ENCODE data around the gene ADARB2. TPM values are rescaled to one million over a fixed set of nuclear protein-coding genes. Genes with fewer than 3 reads are reported as not detected.
A peak's percentile ranks its signal among the peaks of the same experiment; 100 is the strongest.
"Not testable (repeated sequence)": the region's sequence is repeated elsewhere in the genome, so short reads cannot be mapped to it uniquely, and the experiment has no call there.

The ADARB2 gene
- total and polyA plus RNA-seq, 11 donors, result 0.07 to 1.2 (median 0.28) TPM; not detected in 4

- no peaks in the 10 kb centered on the region for H3K4me1 ChIP-seq
- no peak for TF ChIP-seq POLR2A (IDR thresholded peaks at IDR 0.05)
- TF ChIP-seq, protein P1, sequence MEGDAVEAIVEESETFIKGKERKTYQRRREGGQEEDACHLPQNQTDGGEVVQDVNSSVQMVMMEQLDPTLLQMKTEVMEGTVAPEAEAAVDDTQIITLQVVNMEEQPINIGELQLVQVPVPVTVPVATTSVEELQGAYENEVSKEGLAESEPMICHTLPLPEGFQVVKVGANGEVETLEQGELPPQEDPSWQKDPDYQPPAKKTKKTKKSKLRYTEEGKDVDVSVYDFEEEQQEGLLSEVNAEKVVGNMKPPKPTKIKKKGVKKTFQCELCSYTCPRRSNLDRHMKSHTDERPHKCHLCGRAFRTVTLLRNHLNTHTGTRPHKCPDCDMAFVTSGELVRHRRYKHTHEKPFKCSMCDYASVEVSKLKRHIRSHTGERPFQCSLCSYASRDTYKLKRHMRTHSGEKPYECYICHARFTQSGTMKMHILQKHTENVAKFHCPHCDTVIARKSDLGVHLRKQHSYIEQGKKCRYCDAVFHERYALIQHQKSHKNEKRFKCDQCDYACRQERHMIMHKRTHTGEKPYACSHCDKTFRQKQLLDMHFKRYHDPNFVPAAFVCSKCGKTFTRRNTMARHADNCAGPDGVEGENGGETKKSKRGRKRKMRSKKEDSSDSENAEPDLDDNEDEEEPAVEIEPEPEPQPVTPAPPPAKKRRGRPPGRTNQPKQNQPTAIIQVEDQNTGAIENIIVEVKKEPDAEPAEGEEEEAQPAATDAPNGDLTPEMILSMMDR (IDR thresholded peaks at IDR 0.05), result no peak
- intact Hi-C loops (cut with DNase I), result no loop called here
- no peaks in the 10 kb centered on the region for H3K27me3 ChIP-seq
- peak overlapping the region in 3 of 12 donors; percentile 6 to 31 (median 7) for H3K4me3 ChIP-seq
- ATAC-seq (peak in 2 of 4 donors; percentile 20 to 33), DNase-seq (peak in 2 of 5 donors; percentile 9 to 54)
- no peak overlapping the region for H3K27ac ChIP-seq
- H3K36me3 ChIP-seq, result no peaks in the 10 kb centered on the region
- WGBS, 4 donors, result 81 to 92% (median 84%) methylated on average over 56 to 59 of the region's 59 CpGs
- H3K9me3 ChIP-seq, result no peaks in the 10 kb centered on the region
Observed at GRCh38 chr10:1159131-1160061, 577.9 kb downstream of the ADARB2 start.

DNA sequence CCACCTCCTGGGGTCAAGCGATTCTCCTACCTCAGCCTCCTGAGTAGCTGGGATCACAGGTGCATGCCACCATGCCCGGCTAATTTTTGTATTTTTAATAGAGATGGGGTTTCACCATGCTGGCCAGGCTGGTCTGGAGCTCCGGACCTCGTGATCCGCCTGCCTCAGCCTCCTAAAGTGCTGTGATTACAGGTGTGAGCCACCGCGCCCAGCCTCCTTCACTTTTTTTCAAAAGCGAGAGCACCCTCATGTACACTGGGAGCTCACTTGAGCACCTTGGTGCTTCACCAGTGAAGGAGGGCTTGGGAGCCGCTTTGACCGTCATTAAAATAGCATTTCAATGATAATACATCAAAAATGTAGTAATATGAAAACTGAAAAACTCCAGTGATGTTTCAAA lies 578.8 kb downstream of the ADARB2 start:
- intact Hi-C loops (cut with DNase I); H3K27ac ChIP-seq; H3K27me3 ChIP-seq; H3K9me3 ChIP-seq; H3K36me3 ChIP-seq; ATAC-seq; H3K4me1 ChIP-seq: not testable (repeated sequence)
- 92 to 95% (median 93%) methylated on average over 10 of the region's 10 CpGs for WGBS, 4 donors
- peak in 2 of 5 donors; percentile 3 to 38 for DNase-seq
- peak overlapping the region in 1 of 12 donors; percentile 31 for H3K4me3 ChIP-seq

DNA sequence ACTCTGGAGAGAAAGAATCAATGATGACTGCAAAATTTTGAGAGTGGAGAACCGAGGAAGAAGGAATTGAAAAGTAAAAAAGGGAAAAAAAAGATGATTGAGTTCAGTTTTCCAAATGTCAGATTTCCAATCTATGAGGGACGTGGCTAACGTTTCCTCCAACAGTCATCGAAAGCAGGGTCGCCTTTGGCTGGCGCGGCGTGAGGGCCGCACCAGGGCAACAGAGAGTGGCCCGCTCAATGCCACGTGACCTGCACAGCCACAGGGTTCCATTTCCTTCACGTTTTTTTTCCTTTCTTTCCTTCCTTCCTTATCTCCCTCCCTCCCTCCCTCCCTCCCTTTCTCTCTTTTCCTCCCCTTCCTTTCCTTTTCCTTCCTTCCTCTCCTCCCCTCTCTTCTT lies 579.3 kb downstream of the ADARB2 start:
- no peak overlapping the region for H3K4me3 ChIP-seq
- no peaks in the 10 kb centered on the region for H3K9me3 ChIP-seq
- H3K27ac ChIP-seq, result no peak overlapping the region
- DNase-seq, result no peak
- intact Hi-C loops (cut with DNase I), result no loop called here
- no peaks in the 10 kb centered on the region for H3K27me3 ChIP-seq
- TF ChIP-seq POLR2A (IDR thresholded peaks at IDR 0.05), result no peak
- ATAC-seq, result no peak
- H3K4me1 ChIP-seq, result no peaks in the 10 kb centered on the region
- no peaks in the 10 kb centered on the region for H3K36me3 ChIP-seq
- WGBS, 4 donors, result 78 to 86% (median 83%) methylated on average over 12 of the region's 12 CpGs

- TF ChIP-seq, protein P1 (IDR thresholded peaks at IDR 0.05), result no peak
- no peak for TF ChIP-seq POLR2A (IDR thresholded peaks at IDR 0.05)
- Histone ChIP-seq H3K27me3 (no peaks in the 10 kb centered on the region), H3K9me3 (no peaks in the 10 kb centered on the region), H3K36me3 (no peaks in the 10 kb centered on the region), H3K4me3 (no peak overlapping the region), H3K4me1 (no peaks in the 10 kb centered on the region), H3K27ac (no peak overlapping the region)
- ATAC-seq, result no peak
- intact Hi-C loops (cut with DNase I), result no loop called here
- DNase-seq, result peak in 1 of 5 donors; percentile 8
- 81 to 83% (median 82%) methylated on average over 4 of the region's 4 CpGs for WGBS, 4 donors
Observed at GRCh38 chr10:1157615-1157933, 579.8 kb downstream of the ADARB2 start.

GRCh38 chr10:1156921-1157614 lies 580.3 kb downstream of the ADARB2 start:
- DNase-seq, result peak in 1 of 5 donors; percentile 20
- Histone ChIP-seq H3K27me3 (no peaks in the 10 kb centered on the region), H3K4me1 (no peaks in the 10 kb centered on the region), H3K36me3 (no peaks in the 10 kb centered on the region), H3K9me3 (no peaks in the 10 kb centered on the region), H3K4me3 (no peak overlapping the region), H3K27ac (no peak overlapping the region)
- intact Hi-C loops (cut with DNase I), result no loop called here
- ATAC-seq, result no peak
- no peak for TF ChIP-seq POLR2A (IDR thresholded peaks at IDR 0.05)
- TF ChIP-seq, protein P1 (IDR thresholded peaks at IDR 0.05), result no peak
- 81 to 87% (median 83%) methylated on average over 17 of the region's 17 CpGs for WGBS, 4 donors
